Hepatocyte (in vitro differentiated cells): ENCODE results near the gene HDAC8.

ENCODE experiments used
- EZH2 ChIP-seq: fragments of 200-600 bp; sonication (generic); IDR thresholded peaks from 2 replicates; pipeline ENCODE4 v1.6.1; 2016; ENCODE audit warnings: antibody characterized with exemption, mild to moderate bottlenecking, borderline replicate concordance
- TF ChIP-seq, protein P1 (sequence below): fragments of 200-600 bp; sonication (generic); IDR thresholded peaks from 2 replicates; pipeline ENCODE4 v1.5.1; 2016; ENCODE audit warnings: antibody characterized with exemption, mild to moderate bottlenecking; ENCODE audit not compliant: poor library complexity

DNA sequence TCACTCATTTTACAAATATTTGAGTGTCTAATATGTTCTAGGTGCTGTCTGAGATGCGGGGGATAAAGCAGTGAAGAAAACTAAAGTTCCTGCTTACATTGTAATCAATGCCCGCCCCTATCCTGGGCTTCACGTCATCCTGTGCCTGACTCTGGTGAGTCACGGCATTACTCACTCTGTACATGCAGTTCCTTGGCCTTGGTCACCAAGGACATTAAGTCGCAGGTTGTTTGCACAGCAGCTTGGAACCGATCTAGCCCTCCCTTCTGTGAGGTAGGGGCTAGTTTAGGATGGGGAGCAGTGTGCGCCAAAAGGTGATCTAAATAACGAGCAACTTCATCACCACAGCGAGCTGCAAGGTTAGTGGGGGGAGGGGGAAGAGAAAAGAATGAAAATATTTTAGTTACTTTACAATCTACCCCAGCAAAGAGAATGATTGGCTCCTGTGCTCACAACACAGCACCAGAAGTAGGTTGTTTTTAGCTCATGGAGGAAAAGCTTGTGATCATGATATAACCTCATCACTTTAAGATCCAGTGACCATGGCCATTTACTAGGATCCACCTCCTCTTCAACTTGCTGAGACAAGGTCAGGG is 48.0 kb upstream of the HDAC8 start:
- TF ChIP-seq, protein P1, sequence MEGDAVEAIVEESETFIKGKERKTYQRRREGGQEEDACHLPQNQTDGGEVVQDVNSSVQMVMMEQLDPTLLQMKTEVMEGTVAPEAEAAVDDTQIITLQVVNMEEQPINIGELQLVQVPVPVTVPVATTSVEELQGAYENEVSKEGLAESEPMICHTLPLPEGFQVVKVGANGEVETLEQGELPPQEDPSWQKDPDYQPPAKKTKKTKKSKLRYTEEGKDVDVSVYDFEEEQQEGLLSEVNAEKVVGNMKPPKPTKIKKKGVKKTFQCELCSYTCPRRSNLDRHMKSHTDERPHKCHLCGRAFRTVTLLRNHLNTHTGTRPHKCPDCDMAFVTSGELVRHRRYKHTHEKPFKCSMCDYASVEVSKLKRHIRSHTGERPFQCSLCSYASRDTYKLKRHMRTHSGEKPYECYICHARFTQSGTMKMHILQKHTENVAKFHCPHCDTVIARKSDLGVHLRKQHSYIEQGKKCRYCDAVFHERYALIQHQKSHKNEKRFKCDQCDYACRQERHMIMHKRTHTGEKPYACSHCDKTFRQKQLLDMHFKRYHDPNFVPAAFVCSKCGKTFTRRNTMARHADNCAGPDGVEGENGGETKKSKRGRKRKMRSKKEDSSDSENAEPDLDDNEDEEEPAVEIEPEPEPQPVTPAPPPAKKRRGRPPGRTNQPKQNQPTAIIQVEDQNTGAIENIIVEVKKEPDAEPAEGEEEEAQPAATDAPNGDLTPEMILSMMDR: no peak
- no peak for TF ChIP-seq EZH2
